Sigmoid colon (tissue), 7 donors: ENCODE results near the gene OR52K2. TPM values are rescaled to one million over a fixed set of nuclear protein-coding genes. Genes with fewer than 3 reads are reported as not detected.

Experiments
- DNase-seq: peaks from one replicate; pipeline ENCODE4 v3.0.0-alpha.2; 2019
- H3K27ac ChIP-seq, 4 donors: fragments of 200-600 bp; sonication (generic); one replicate each; pipeline ENCODE4 v1.5.1; 2016 to 2019; ENCODE audit warnings: mild to moderate bottlenecking in 1 of 4
- H3K27me3 ChIP-seq, 3 donors: fragments of 200-600 bp; sonication (generic); one replicate each; pipeline ENCODE4 v1.5.1; 2019; ENCODE audit warnings: mild to moderate bottlenecking in 1 of 3
- H3K36me3 ChIP-seq, 4 donors: fragments of 200-600 bp; sonication (generic); one replicate each; pipeline ENCODE4 v1.5.1; 2016 to 2019
- H3K4me1 ChIP-seq, 4 donors: fragments of 200-600 bp; sonication (generic); one replicate each; pipeline ENCODE4 v1.5.1; 2017 to 2019
- H3K4me3 ChIP-seq, 4 donors: fragments of 200-600 bp; sonication (generic); one replicate each; pipeline ENCODE4 v1.5.1; 2017 to 2019; ENCODE audit warnings: mild to moderate bottlenecking in 2 of 4, moderate library complexity in 1 of 4
- H3K9me3 ChIP-seq, 4 donors: fragments of 200-600 bp in 3 of 4; sonication (generic) in 3 of 4; one replicate each; pipeline versions ENCODE4 v1.5.1 to v1.6.1; 2013 to 2019
- CTCF ChIP-seq, 4 experiments: fragments of 450-650 bp in 3 of 4; fragments of 200-600 bp in 1 of 4; IDR thresholded peaks; one replicate each; pipeline ENCODE4 v1.5.1; 2016 to 2019; ENCODE audit warnings: antibody characterized with exemption in 4 of 4, mild to moderate bottlenecking in 3 of 4, moderate library complexity in 2 of 4
- EP300 ChIP-seq, 4 donors: sonication (generic); formaldehyde crosslinking; IDR thresholded peaks; one replicate each; pipeline ENCODE4 v1.6.1; 2017; ENCODE audit warnings: antibody characterized with exemption in 4 of 4
- POLR2A ChIP-seq, 2 donors: fragments of 450-650 bp; IDR thresholded peaks; one replicate each; pipeline ENCODE4 v1.6.1; 2016; ENCODE audit warnings: antibody characterized with exemption in 2 of 2, mild to moderate bottlenecking in 2 of 2, moderate library complexity in 2 of 2
- POLR2AphosphoS5 ChIP-seq, 4 donors: sonication (generic); formaldehyde crosslinking; IDR thresholded peaks; one replicate each; pipeline ENCODE4 v1.6.1; 2017; ENCODE audit warnings: antibody characterized with exemption in 4 of 4
- WGBS, 2 donors: extraction: QIAGEN DNeasy Blood & Tissue Kit; methylation state at CpG; one replicate each; pipeline ENCODE4 v1.1.7; 2013; 5-methylcytosine and 5-hydroxymethylcytosine counted together
- intact Hi-C: fragments of 100-400 bp; cut with DNase I; formaldehyde crosslinking; loops from one replicate; pipeline ENCODE4 v1.15.1; 2023
- polyA plus RNA-seq, 3 donors: library from polyadenylated mRNA; stranded (reverse); fragments of 200-250 nt; gene quantifications; one replicate each; pipeline ENCODE4 v1.2.3, GENCODE V29; 2013
- total RNA-seq, 4 donors: library from RNA; depleted of rRNA; stranded (reverse); fragments of >200 nt; gene quantifications; one replicate each; pipeline ENCODE4 v1.1.0, GENCODE V29; 2016
- donor health status: healthy with polysubstance abuse.
- donor health status: Bipolar disorder and iron deficiency.
- donor health status: healthy.

The OR52K2 gene
- total and polyA plus RNA-seq, 7 donors = 0.41 TPM; not detected in 6

- H3K36me3 ChIP-seq = no peaks in the 10 kb centered on the region
- no peaks in the 10 kb centered on the region for H3K27me3 ChIP-seq
- H3K4me3 ChIP-seq = no peak overlapping the region
- TF ChIP-seq POLR2A (IDR thresholded peaks at IDR 0.05) (no peak), POLR2AphosphoS5 (IDR thresholded peaks at IDR 0.05) (no peak), EP300 (IDR thresholded peaks at IDR 0.05) (no peak), CTCF (IDR thresholded peaks at IDR 0.05) (no peak)
- no peak for DNase-seq
- 35 to 55% methylated on average over 6 of the region's 6 CpGs for WGBS, 2 donors
- H3K9me3 ChIP-seq = no peaks in the 10 kb centered on the region
- H3K27ac ChIP-seq = no peak overlapping the region
- intact Hi-C loops = no loop called here
- peaks cover 0 to 4% (median 0%) of the 10 kb centered on the region in 4 donors for H3K4me1 ChIP-seq
Observed at GRCh38 chr11:4495986-4496385, 46.9 kb downstream of the OR52K2 start.

GRCh38 chr11:4496557-4497248 lies 47.6 kb downstream of the OR52K2 start:
- Histone ChIP-seq H3K27ac (no peak overlapping the region), H3K4me1 (peaks cover 0 to 4% (median 0%) of the 10 kb centered on the region in 4 donors), H3K9me3 (no peaks in the 10 kb centered on the region), H3K36me3 (no peaks in the 10 kb centered on the region), H3K4me3 (no peak overlapping the region), H3K27me3 (no peaks in the 10 kb centered on the region)
- 63 to 75% methylated on average over 15 of the region's 15 CpGs for WGBS, 2 donors
- intact Hi-C loops = no loop called here
- TF ChIP-seq POLR2AphosphoS5 (IDR thresholded peaks at IDR 0.05) = no peak
- TF ChIP-seq CTCF (IDR thresholded peaks at IDR 0.05) = no peak
- no peak for TF ChIP-seq POLR2A (IDR thresholded peaks at IDR 0.05)
- TF ChIP-seq EP300 (IDR thresholded peaks at IDR 0.05) = no peak
- no peak for DNase-seq

Other genes starting within 250 kb of the OR52K2 start
- not detected for gene OR52B4, start 80.9 kb upstream of the OR52K2 start, total RNA-seq
- not detected for gene OR52B4, start 80.9 kb upstream of the OR52K2 start, polyA plus RNA-seq
- 10 to 100 TPM; 15.0 to 21.4 (median 16.2) TPM for gene TRIM21, start 55.6 kb upstream of the OR52K2 start, total RNA-seq
- 10 to 100 TPM; 16.2 to 32.1 (median 29.1) TPM for gene TRIM21, start 55.6 kb upstream of the OR52K2 start, polyA plus RNA-seq
- under 1 TPM in 1 of 4 donors, not detected in 3; 0.14 TPM for gene OR52K1, start 33.4 kb downstream of the OR52K2 start, total RNA-seq
- gene OR52K1, start 33.4 kb downstream of the OR52K2 start, polyA plus RNA-seq = not detected
- gene OR52M1, start 95.9 kb downstream of the OR52K2 start, total RNA-seq = not detected
- gene OR52M1, start 95.9 kb downstream of the OR52K2 start, polyA plus RNA-seq = not detected
- gene OR52I2, start 132.4 kb downstream of the OR52K2 start, total RNA-seq = not detected
- not detected for gene OR52I2, start 132.4 kb downstream of the OR52K2 start, polyA plus RNA-seq
- gene OR52I1, start 144.7 kb downstream of the OR52K2 start, total RNA-seq = not detected
- gene OR52I1, start 144.7 kb downstream of the OR52K2 start, polyA plus RNA-seq = not detected
- gene TRIM68, start 158.9 kb downstream of the OR52K2 start, total RNA-seq = 10 to 100 TPM in 3 of 4 donors, 1 to 10 TPM in 1; 8.9 to 15.0 (median 11.7) TPM
- gene TRIM68, start 158.9 kb downstream of the OR52K2 start, polyA plus RNA-seq = 10 to 100 TPM in 2 of 3 donors, 1 to 10 TPM in 1; 6.0 to 12.9 (median 11.6) TPM
- not detected for gene OR51D1, start 188.2 kb downstream of the OR52K2 start, total RNA-seq
- gene OR51D1, start 188.2 kb downstream of the OR52K2 start, polyA plus RNA-seq = not detected
- 1 to 10 TPM in 3 of 4 donors, under 1 TPM in 1; 0.33 to 2.2 (median 1.6) TPM for gene OR51E1, start 194.7 kb downstream of the OR52K2 start, total RNA-seq
- gene OR51E1, start 194.7 kb downstream of the OR52K2 start, polyA plus RNA-seq = under 1 TPM in 2 of 3 donors, not detected in 1; 0.23 to 0.50 TPM
- 10 to 100 TPM in 2 of 4 donors, 1 to 10 TPM in 2; 1.3 to 24.8 (median 7.1) TPM for gene OR51E2, start 248.6 kb downstream of the OR52K2 start, total RNA-seq
- gene OR51E2, start 248.6 kb downstream of the OR52K2 start, polyA plus RNA-seq = under 1 TPM in 1 of 3 donors, not detected in 2; 0.63 TPM